OCI-LY3 (cell line): ENCODE measurements around the gene AUTS2.

Experiments used
- EZH2phosphoT487 ChIP-seq: fragments of 200-600 bp; shearing (Covaris generic); IDR thresholded peaks from 2 replicates; pipeline ENCODE4 v1.6.1; 2018; ENCODE audit warnings: antibody characterized with exemption, mixed run types, low read depth
- TF ChIP-seq, protein P1 (sequence below): fragments of 200-600, 300-600 bp; sonication (generic); IDR thresholded peaks from 2 replicates; pipeline ENCODE4 v1.5.1; 2014; ENCODE audit warnings: antibody characterized with exemption, low read length, low read depth

DNA sequence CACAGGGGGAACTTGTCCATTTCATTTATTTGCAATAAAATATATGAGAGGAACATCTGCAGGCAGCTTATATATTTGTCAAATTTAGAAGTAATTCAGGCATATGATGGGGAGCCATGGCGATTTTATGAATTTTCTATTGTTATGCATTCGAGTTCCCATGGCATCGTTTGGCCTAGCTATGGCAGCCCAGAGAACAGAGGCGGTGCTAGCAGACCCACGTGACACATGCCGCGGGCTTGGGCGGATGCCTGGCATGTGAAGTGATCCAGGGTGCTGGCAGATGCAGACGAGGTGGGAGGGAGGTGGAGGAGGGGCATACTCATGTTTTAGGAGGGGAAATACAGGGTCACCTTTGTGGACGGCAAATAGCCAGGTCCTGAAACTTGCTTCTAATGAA is 973.7 kb downstream of the AUTS2 start:
- TF ChIP-seq, protein P1, sequence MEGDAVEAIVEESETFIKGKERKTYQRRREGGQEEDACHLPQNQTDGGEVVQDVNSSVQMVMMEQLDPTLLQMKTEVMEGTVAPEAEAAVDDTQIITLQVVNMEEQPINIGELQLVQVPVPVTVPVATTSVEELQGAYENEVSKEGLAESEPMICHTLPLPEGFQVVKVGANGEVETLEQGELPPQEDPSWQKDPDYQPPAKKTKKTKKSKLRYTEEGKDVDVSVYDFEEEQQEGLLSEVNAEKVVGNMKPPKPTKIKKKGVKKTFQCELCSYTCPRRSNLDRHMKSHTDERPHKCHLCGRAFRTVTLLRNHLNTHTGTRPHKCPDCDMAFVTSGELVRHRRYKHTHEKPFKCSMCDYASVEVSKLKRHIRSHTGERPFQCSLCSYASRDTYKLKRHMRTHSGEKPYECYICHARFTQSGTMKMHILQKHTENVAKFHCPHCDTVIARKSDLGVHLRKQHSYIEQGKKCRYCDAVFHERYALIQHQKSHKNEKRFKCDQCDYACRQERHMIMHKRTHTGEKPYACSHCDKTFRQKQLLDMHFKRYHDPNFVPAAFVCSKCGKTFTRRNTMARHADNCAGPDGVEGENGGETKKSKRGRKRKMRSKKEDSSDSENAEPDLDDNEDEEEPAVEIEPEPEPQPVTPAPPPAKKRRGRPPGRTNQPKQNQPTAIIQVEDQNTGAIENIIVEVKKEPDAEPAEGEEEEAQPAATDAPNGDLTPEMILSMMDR, result no peak
- no peak for TF ChIP-seq EZH2phosphoT487
